HTERT RPE-1 (cell line): ENCODE results near the gene DOCK3.
"Not testable (repeated sequence)": the region's sequence is repeated elsewhere in the genome, so short reads cannot be mapped to it uniquely, and the experiment has no call there.

Source experiments
- in situ Hi-C: fragments of 300-500 bp; cut with MboI; formaldehyde crosslinking; loops from 4 replicates; pipeline ENCODE4 v1.14.3; 2020; ENCODE audit warnings: low sequenced_read_pairs

The DOCK3 gene

DNA sequence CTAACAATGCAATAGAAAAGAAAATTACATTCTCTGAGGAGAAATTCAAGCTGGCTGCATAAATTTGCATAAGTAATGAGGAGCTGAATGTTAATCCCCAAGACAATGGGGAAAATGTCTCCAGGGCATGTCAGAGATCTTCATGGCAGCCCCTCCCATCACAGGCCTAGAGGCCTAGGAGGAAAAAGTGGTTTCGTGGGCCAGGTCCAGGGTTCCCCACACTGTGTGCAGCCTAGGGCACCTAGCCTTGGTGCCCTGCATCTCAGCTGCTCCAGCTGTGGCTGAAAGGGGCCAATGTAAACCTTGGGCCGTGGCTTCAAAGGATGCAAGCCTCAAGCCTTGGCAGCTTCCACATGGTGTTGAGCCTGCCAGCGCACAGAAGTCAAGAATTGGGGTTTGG lies 511.7 kb downstream of the DOCK3 start:
- in situ Hi-C loops: not testable (repeated sequence)

DNA sequence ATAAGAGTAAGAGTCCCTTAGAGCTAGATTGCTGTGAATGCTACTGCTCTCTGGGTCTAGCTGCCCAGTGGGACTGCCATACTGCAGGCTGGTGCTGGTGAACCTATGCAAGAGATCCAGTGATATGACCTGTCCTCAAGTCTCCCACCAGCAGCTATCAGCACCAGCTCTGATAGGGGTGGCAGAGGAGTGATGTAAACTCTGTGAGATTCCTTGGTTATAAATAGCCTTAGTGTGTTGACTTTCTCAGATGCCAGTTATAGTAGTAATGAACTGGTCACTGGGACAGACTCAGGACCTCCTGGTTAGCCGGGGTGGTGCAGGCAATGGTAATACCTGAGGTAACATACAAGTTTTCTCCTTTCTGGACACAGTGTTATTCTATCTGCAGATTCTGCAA lies 515.5 kb downstream of the DOCK3 start:
- in situ Hi-C loops: no loop called here

DNA sequence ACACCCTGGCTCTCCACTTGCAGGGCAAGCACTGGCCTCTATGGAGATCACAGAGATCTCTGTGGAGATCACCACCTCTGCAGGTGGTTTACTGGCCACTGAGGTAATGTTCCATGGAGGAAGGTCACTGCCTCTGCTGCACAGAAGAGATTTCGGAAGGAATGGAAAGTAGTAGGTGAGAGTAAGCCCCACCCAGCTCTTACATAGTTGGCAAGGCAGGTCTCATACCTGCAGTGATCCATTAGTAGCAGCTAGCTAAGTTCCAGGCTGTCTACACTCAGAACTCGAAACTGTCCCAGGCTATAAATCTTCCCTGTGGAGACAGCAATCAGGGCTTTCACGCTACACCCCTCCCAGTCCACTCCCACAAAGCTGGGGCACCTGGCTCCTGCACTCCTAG lies 516.1 kb downstream of the DOCK3 start:
- in situ Hi-C loops: no loop called here

DNA sequence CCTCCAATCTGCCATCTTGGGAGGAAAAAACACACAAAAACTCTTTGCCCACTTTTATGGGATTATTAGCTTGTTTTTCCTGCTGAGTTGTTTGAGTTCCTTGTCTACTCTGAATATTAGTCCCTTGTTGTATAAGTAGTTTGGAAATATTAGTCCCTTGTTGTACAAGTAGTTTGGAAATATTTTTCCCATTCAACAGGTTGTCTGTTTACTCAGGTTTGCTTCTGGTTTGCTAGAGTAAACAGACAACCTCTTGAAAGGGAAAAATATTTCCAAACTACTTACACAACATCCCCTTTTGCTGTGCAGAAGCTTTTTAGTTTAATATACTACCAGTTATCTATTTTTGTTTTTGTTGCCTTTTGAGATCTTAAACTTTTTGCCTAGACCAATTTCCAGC lies 517.0 kb downstream of the DOCK3 start:
- in situ Hi-C loops: no loop called here

DNA sequence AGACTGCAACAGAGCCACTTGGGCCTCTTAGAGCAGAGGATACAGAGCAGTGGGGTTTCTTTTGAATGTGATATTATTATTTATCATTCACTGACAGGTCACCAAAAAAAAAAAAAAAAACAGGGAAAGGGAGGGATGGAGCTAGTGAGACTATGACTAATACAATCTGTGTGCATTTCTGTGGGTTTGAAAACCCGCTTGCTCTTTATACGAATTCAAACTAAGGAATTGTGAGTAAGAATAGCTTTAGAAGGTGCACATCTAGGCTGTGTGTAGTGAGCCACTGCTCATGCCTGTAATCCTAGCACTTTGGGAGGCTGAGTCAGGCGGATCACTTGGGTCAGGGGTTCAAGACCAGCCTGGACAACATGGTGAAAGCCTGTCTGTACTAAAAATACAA lies 523.8 kb downstream of the DOCK3 start:
- in situ Hi-C loops: no loop called here

DNA sequence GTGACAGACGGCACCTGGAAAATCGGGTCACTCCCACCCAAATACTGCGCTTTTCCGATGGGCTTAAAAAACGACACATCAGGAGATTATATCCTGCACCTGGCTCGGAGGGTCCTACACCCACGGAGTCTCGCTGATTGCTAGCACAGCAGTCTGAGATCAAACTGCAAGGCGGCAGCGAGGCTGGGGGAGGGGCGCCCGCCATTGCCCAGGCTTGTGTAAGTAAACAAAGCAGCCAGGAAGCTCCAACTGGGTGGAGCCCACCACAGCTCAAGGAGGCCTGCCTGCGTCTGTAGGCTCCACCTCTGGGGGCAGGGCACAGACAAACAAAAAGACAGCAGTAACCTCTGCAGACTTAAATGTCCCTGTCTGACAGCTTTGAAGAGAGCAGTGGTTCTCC lies 524.6 kb downstream of the DOCK3 start:
- in situ Hi-C loops: not testable (repeated sequence)

DNA sequence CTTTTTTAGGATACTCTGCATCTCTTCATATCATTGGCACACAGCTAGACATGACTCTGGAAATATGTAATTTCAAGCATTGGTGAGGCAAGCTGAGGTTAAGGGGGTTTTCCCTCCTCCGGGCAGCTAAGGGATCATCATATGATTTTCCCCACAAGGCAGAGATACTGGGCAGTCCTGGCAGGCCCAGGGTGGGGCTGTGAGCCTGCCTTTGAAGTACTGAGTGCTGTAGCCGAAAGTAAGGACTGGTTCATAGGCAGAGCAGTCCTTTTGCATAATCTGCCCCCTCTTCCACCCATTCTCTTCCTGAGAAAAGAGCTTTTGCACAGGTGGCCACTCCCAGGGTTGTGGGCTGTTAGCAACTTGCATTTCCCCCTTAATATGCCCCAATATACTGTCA lies 541.6 kb downstream of the DOCK3 start:
- in situ Hi-C loops: no loop called here

DNA sequence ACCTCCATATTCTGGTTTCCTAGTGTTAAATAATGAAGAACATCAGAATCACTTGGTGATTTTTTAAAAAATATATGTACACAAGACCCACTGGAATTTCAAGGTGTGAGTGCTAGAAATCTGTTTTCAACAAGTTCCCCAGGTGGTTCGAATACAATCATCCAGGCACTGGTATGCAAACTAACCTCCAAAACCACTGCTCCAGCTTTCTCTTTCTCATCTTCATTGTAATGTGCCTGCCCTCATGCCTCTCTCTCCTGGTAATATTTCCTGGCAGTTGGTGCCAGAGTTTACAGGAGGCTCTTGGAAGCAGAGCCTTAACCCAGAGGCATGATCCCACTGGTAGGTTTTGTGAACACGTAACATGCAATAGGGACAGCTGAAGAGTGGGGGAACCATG lies 547.2 kb downstream of the DOCK3 start:
- in situ Hi-C loops: no loop called here

DNA sequence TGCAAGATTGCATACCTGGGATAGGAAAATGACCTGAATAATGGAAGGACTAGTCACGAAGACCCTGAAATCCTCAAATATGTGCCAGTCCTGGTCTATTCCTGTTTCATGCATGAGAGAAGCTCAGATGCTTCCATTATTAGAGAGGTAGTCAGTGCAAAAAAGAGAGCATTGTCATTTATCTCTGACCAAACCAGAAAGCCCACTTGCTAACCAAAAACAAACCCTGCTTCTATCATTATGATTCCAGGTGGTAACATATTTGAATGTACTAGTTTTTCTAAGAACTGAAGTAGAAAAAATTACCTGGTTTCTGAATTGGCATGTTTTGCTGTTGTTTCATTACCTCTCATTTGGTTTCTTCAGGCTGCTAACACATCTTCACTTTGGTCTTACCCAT lies 549.6 kb downstream of the DOCK3 start:
- in situ Hi-C loops: no loop called here

DNA sequence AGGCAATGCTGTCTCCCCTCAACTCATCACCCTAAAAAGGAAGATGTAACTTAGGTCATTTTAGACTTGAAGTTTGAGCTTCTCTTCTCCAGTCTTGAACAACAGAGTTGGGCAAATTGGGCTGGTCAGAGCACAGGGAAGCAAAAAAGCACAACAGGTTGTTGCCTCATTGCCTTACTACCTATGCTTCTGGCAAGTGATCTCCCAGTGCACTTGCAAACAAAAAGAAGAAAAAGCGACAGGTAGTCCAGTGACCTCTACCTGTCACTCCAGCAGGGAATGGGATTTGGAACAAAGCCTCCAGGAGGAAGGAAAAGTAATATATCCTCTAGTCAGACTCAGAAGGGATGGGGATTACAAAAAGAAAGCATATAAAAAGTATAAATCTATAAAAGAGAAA lies 550.1 kb downstream of the DOCK3 start:
- in situ Hi-C loops: no loop called here

DNA sequence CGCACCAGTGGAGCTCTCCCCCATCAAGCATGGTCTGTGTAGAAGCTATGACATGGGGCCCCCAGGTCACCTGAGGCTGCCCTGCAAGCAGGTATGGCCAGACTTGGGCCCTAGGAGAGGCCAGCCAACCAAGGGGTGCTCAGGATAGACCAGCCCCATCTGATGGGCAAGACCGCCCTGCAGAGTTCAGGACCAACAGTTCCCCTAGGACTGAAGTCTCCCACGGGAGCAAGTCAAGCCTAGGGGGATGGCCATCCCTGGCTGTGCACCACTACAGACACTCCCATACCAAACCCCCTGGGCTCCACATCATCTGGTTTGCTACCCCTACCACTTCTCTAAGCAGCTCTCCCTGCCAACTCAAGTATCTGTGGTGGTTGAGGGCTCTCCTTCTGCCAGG lies 568.2 kb downstream of the DOCK3 start:
- in situ Hi-C loops: no loop called here

DNA sequence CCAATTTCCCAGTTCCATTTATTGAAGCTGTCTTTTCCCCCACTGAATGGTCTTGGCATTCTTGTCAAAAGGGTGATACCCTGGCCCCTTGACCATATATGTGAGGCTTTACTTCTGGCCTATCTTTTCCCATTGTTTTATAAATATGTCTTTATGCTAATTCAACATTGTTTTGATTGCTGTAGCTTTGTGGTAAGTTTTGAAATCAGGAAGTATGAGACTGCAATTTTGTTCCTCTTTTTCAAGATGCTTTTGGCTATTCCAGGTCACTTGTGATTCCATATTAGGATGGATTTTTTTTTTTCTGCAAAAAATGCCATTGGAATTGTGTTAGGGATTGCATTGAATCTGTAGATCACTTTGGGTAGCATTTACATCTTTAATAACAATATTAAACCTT lies 569.2 kb downstream of the DOCK3 start:
- in situ Hi-C loops: no loop called here

DNA sequence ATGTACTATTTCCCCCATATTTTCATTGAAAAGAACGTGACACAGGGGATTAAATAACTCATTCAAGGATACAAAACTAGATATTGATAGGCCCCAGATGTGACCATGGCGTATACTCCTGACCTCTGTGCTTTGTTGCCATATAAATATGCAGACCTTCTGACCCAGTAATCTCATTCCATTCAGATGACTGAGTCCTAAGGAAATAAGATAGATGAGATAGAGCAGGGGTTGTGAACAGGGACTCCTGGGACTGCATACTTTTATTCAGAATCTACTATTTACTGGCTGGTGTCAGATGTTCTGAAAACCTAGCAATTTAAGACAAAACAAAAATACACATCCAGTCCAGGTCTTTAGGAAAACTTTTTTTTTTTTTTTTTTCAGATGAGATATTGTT lies 571.1 kb downstream of the DOCK3 start:
- in situ Hi-C loops: no loop called here

DNA sequence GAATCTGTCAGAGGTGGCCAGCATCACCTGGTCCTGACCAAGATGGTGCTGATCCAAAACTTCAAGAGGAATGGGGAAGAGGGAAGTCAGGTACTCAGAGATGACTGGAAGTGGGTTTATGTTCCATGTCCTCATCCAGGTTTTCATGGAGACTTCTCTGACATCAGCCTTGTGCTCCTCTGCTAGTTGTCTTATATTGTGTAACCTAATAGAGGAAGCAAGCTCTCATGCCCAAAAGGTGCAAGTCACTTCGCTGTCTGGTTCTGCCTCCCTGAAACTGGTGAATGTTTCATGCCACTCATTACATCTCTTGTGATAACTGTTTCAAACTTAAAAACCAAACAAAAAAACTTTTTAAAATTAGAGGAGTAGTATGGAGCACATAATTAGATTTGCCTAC lies 583.1 kb downstream of the DOCK3 start:
- in situ Hi-C loops: no loop called here

DNA sequence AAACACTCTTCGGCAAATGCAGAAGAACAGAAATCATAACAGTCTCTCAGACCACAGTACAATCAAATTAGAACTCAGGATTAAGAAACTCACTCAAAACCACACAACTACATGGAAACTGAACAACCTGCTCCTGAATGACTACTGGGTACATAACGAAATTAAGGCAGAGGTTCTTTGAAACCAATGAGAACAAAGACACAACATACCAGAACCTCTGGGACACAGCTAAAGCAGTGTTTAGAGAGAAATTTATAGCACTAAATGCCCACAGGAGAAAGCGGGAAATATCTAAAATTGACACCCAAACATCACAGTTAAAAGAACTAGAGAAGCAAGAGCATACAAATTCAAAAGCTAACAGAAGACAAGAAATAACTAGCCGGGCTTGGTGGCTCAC lies 589.4 kb downstream of the DOCK3 start:
- in situ Hi-C loops: not testable (repeated sequence)

DNA sequence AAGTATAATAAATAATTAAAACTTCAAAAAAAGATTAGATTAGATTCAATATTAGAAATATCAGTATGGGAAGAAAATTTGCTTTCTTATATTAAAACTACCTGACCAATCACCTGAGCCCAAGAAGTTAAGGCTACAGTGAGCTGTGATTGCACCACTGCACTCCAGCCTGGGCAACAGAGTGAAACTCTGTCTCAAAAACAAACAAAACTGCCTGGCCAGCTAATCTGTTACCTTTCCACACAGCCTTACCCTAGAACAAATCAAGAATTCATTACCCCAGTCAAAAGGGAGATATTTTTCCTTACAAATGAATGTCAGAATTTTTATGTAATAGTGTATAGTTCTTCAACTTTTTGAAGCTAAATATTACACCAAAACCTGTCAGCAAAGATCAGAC lies 593.4 kb downstream of the DOCK3 start:
- in situ Hi-C loops: no loop called here

DNA sequence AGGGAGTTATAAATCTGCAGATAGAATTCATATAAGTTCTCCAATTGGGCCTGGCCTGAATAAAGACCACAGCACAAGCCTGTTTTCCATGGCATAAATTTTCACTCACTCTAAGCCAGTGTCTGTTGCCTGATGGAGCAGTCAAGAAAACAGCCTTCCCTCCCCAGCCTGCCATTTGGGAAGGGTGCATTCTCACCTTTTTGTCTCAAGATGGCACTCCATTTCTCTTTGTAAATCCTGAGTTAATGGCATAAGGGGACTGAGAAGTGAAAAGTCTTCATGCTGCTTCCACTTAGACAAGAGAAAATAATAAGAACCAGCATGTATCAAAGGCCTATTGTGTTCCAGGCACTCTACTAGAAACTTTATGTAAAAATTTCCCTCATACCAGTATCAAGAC lies 594.7 kb downstream of the DOCK3 start:
- in situ Hi-C loops: no loop called here

DNA sequence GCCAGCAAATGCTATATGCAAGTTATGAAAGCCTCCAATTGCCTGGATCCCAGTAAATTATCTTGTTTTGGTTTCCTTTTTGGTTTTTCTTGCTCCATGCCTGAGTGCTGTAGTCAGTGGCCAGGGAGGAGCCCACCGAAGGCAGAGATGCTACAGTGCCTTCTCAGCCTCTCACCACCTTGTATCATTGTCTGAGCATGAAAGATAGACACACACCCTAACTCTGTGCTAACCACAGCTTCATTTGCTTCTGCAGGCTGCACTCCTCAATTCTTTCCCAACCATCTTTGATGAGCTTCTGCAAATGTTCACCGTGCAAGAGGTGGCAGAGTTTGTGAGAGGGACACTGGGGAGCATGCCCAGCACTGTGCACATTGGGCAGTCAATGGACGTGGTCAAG lies 595.8 kb downstream of the DOCK3 start:
- in situ Hi-C loops: no loop called here

DNA sequence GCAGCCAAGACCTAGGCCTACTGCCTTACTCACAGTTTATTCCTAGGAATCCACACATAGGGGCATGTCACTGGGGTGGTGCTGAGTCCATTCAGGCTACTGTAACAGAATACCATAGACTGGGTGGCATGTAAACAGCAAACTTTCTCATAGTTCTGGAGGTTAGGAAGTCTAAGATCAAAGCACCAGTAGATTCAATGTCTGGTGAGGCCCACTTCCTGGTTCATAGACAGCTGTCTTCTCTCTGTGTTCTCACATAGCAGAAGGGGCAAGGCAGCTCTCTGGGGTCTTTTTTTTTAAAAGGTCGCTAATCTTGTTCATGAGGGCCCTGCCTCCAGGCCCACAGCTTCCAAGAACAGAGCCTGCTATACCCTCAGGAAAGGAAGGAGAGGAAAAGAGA lies 596.4 kb downstream of the DOCK3 start:
- in situ Hi-C loops: no loop called here

DNA sequence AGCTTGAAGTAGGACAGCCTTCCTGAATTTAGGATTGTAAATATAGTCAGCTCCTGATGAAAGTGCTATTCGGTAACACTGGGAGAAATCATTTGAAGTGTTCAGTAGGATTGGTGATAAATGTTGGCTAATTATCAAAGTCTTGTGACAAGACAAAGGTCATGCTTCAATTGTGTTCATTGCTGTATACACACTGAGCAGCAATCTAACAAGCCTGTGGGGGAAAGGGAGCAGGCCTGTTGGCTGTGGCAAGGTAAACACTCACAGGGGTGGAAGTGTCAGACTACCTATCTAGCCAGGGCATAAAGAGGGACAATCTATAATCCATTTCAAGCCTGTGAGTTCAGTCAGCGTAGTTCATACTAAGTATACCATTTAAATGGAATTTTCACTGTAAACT lies 599.3 kb downstream of the DOCK3 start:
- in situ Hi-C loops: no loop called here

DNA sequence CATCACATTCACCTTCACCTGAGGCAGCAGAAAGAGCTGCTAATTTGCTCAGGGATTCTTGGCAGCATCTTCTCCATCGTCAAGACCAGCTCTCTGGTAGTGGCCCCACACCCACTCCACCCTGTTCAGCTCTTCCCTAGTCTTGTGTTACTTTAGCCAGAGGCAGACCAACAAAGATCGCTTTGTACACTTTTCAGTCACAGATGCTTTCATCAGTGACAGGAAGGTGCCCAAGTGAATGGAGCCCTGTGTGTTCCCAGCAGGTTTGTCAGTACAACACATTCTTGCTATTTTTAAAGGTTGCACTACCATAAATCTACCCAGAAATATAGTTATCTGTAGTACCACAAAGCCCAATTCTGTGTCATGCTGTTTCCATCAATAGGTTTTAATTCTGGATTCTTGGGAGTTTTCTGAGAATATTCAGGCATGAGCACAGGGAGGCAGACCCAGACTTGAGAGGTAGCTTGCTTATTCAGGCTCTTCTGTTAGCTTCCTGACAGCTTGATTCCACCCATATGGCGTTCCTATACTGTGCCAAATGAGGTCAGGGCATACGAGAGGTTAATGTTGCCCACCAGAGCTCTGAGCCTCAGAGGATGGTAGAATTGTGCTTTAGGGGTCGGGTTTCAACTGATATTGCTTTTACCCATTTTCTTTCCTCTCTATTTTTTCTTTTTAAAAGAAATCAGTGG lies 600.5 kb downstream of the DOCK3 start:
- in situ Hi-C loops: no loop called here

DNA sequence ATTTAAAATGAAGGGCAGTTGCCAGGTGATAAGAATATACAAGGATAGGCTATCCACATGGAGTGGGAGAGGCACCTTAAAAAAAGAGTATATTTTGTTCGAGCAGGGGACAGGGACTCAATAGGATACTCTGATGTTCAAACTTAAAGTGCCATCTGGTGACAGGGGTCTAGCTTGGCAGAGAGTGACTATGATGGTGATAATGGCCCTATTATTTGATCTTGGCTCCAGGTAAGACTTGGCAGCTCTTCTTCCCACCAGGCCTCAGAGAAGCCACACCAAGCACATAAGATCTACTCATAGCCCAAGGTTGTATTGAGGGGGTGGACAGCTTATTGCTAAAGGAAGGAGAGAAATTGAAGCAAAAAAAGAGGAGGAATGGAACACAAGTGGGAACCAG lies 601.3 kb downstream of the DOCK3 start:
- in situ Hi-C loops: no loop called here

DNA sequence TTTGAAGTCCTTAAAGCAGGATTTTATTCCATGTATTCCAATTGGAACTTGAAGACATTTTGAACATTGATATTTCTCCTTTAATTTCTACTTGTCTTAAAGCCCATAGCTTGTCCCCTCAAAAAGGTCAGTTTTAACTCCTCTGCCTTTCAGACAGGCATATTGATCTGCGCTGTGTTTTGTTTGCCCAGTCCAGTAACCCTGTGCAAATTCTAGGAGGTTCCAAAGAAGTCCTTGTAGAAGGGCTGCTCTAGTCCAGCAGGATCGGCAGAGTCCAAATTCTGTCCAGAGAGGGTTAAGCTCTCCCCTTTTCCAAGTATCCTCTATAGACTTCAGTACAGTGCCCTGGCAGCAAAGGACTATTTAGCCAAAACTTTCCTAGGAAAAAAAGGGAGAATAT lies 604.7 kb downstream of the DOCK3 start:
- in situ Hi-C loops: no loop called here

DNA sequence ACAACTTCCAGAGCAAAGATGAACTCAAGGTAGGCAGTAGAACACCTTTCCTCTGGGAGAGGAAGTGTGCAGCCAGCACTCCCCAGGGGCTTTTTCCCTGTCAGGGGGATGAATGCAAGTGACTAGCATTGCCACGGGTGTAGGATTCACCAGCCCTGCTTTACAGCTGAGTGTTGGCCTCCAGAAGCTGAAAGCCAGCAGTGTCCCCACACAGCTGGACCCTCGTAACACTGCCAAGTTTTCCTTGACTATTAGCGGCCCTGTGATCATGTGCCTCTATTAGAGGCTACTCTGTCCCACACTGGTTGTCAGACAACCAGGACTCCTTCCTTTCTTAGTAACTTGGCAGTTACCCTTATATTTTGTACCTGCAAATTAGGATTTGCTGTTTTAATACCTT lies 605.4 kb downstream of the DOCK3 start:
- in situ Hi-C loops: no loop called here
